Ishikawa (cell line): ENCODE results near the gene CDC42EP4.

Source experiments
- CEBPB ChIP-seq: IDR thresholded peaks from 2 replicates; pipeline ENCODE4 v1.6.1; 2012
- CREB1 ChIP-seq: IDR thresholded peaks from 2 replicates; pipeline ENCODE4 v1.6.1; 2012; ENCODE audit warnings: low read depth
- EGR1 ChIP-seq: IDR thresholded peaks from 2 replicates; pipeline ENCODE4 v1.6.1; 2012
- EP300 ChIP-seq: IDR thresholded peaks from 2 replicates; pipeline ENCODE4 v1.6.1; 2012; ENCODE audit warnings: borderline replicate concordance
- FOXM1 ChIP-seq: IDR thresholded peaks from 2 replicates; pipeline ENCODE4 v1.6.1; 2012; ENCODE audit warnings: low read depth, borderline replicate concordance
- NFIC ChIP-seq: IDR thresholded peaks from 2 replicates; pipeline ENCODE4 v1.6.1; 2012
- RAD21 ChIP-seq: IDR thresholded peaks from 2 replicates; pipeline ENCODE4 v1.6.1; 2012; ENCODE audit warnings: low read depth
- TAF1 ChIP-seq: IDR thresholded peaks from 2 replicates; pipeline ENCODE4 v1.6.1; 2012; ENCODE audit warnings: low read depth, mild to moderate bottlenecking
- TCF12 ChIP-seq: IDR thresholded peaks from 2 replicates; pipeline ENCODE4 v1.6.1; 2012; ENCODE audit warnings: low read depth
- TEAD4 ChIP-seq: IDR thresholded peaks from 2 replicates; pipeline ENCODE4 v1.6.1; 2012
- USF1 ChIP-seq: IDR thresholded peaks from 2 replicates; pipeline ENCODE4 v1.6.1; 2012
- YY1 ChIP-seq: IDR thresholded peaks from 2 replicates; pipeline ENCODE4 v1.6.1; 2012; ENCODE audit warnings: low read depth
- ZBTB7A ChIP-seq: IDR thresholded peaks from 2 replicates; pipeline ENCODE4 v1.6.1; 2012; ENCODE audit warnings: low read depth
- TF ChIP-seq, protein P1 (sequence below): IDR thresholded peaks from 2 replicates; pipeline ENCODE4 v1.6.1; 2012
- TF ChIP-seq, protein P2 (sequence below): IDR thresholded peaks from 2 replicates; pipeline ENCODE4 v1.6.1; 2012; ENCODE audit warnings: low read depth, mild to moderate bottlenecking

CDC42EP4 gene

GRCh38 chr17:73320601-73321264 lies 8.9 kb upstream of the CDC42EP4 start:
- TF ChIP-seq RAD21 = no peak
- TF ChIP-seq TEAD4 = no peak
- TF ChIP-seq CEBPB = no peak
- no peak for TF ChIP-seq TCF12
- no peak for TF ChIP-seq USF1
- no peak for TF ChIP-seq NFIC
- TF ChIP-seq EGR1 = no peak
- no peak for TF ChIP-seq EP300
- no peak for TF ChIP-seq FOXM1
- TF ChIP-seq, protein P1, sequence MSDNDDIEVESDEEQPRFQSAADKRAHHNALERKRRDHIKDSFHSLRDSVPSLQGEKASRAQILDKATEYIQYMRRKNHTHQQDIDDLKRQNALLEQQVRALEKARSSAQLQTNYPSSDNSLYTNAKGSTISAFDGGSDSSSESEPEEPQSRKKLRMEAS = no peak
- TF ChIP-seq YY1 = no peak
- no peak for TF ChIP-seq ZBTB7A
- no peak for TF ChIP-seq CREB1

DNA sequence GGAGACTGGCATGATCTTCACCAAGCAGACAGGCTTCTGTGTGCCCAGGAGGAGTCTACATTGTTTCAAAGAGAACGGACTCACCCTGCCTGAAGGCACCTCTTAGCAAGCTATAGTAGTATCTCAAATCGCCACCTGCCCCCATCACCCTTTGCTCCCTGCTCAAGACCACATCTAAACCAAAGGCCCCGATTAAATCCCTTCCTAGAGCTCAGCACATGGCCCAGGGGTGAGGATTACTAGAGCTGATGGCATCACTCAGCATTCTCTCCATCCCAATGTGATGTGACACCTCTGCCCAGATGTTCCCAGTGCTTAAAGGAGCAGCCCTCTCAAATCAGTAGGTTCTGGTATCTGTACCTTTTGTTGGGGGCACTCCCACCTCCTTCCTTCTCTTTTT lies 8.0 kb upstream of the CDC42EP4 start:
- TF ChIP-seq ZBTB7A = no peak

GRCh38 chr17:73318836-73319235 lies 7.0 kb upstream of the CDC42EP4 start:
- no peak for TF ChIP-seq FOXM1
- no peak for TF ChIP-seq TEAD4
- TF ChIP-seq EP300 = no peak
- TF ChIP-seq TAF1 = no peak
- TF ChIP-seq, protein P1 = no peak
- TF ChIP-seq ZBTB7A = no peak
- TF ChIP-seq CREB1 = no peak
- TF ChIP-seq NFIC = no peak
- no peak for TF ChIP-seq RAD21
- TF ChIP-seq, protein P2, sequence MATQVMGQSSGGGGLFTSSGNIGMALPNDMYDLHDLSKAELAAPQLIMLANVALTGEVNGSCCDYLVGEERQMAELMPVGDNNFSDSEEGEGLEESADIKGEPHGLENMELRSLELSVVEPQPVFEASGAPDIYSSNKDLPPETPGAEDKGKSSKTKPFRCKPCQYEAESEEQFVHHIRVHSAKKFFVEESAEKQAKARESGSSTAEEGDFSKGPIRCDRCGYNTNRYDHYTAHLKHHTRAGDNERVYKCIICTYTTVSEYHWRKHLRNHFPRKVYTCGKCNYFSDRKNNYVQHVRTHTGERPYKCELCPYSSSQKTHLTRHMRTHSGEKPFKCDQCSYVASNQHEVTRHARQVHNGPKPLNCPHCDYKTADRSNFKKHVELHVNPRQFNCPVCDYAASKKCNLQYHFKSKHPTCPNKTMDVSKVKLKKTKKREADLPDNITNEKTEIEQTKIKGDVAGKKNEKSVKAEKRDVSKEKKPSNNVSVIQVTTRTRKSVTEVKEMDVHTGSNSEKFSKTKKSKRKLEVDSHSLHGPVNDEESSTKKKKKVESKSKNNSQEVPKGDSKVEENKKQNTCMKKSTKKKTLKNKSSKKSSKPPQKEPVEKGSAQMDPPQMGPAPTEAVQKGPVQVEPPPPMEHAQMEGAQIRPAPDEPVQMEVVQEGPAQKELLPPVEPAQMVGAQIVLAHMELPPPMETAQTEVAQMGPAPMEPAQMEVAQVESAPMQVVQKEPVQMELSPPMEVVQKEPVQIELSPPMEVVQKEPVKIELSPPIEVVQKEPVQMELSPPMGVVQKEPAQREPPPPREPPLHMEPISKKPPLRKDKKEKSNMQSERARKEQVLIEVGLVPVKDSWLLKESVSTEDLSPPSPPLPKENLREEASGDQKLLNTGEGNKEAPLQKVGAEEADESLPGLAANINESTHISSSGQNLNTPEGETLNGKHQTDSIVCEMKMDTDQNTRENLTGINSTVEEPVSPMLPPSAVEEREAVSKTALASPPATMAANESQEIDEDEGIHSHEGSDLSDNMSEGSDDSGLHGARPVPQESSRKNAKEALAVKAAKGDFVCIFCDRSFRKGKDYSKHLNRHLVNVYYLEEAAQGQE = no peak
- TF ChIP-seq YY1 = no peak
- TF ChIP-seq TCF12 = no peak

GRCh38 chr17:73318427-73318813 lies 6.6 kb upstream of the CDC42EP4 start:
- no peak for TF ChIP-seq ZBTB7A
- TF ChIP-seq TCF12 = no peak
- TF ChIP-seq EP300 = no peak
- TF ChIP-seq TEAD4 = no peak
- no peak for TF ChIP-seq TAF1
- TF ChIP-seq, protein P1 = no peak
- no peak for TF ChIP-seq CREB1
- no peak for TF ChIP-seq USF1
- no peak for TF ChIP-seq NFIC
- TF ChIP-seq, protein P2 = no peak

GRCh38 chr17:73317513-73318426 lies 6.0 kb upstream of the CDC42EP4 start:
- TF ChIP-seq EGR1 (no peak), CEBPB (no peak), FOXM1 (no peak), TAF1 (no peak), USF1 (no peak), YY1 (no peak), EP300 (no peak), TEAD4 (peak; percentile 51), ZBTB7A (no peak), NFIC (peak; percentile 39), CREB1 (no peak)
- TF ChIP-seq, protein P1 = peak; percentile 28; the same call in 1 of the 2 replicates
